Urinary bladder (tissue), 4 donors: ENCODE results near the gene HNRNPR. TPM values are rescaled to one million over a fixed set of nuclear protein-coding genes. Genes with fewer than 3 reads are reported as not detected.
A peak's percentile ranks its signal among the peaks of the same experiment; 100 is the strongest.

ENCODE experiments used
- DNase-seq: peaks from one replicate; pipeline ENCODE4 v3.0.0-alpha.2; 2015; ENCODE audit errors: extremely low spot score
- H3K27ac ChIP-seq: one replicate; pipeline ENCODE4 v1.5.1; 2013; ENCODE audit warnings: low read depth, mild to moderate bottlenecking, moderate library complexity
- H3K36me3 ChIP-seq: one replicate; pipeline ENCODE4 v1.6.1; 2013; ENCODE audit warnings: mild to moderate bottlenecking, moderate library complexity; ENCODE audit not compliant: insufficient read depth
- H3K4me1 ChIP-seq: one replicate; pipeline ENCODE4 v1.6.1; 2013; ENCODE audit warnings: mild to moderate bottlenecking, moderate library complexity; ENCODE audit not compliant: insufficient read depth
- H3K4me3 ChIP-seq: one replicate; pipeline ENCODE4 v1.5.1; 2013; ENCODE audit warnings: low read depth, low read length
- WGBS: extraction: QIAGEN DNeasy Blood & Tissue Kit; methylation state at CpG from one replicate; pipeline ENCODE4 v1.1.7; 2013; 5-methylcytosine and 5-hydroxymethylcytosine counted together
- polyA plus RNA-seq: library from polyadenylated mRNA; stranded (reverse); fragments of 200-250 nt; gene quantifications from one replicate; pipeline ENCODE4 v1.2.3, GENCODE V29; 2013
- total RNA-seq: library from RNA; depleted of rRNA; stranded (reverse); fragments of >200 nt; gene quantifications from one replicate; pipeline ENCODE4 v1.2.3, GENCODE V29; 2014
- donor health status: healthy with polysubstance abuse.
- donor health status: healthy.

HNRNPR gene
- total and polyA plus RNA-seq, 2 donors, result 88.5 to 181 TPM

DNA sequence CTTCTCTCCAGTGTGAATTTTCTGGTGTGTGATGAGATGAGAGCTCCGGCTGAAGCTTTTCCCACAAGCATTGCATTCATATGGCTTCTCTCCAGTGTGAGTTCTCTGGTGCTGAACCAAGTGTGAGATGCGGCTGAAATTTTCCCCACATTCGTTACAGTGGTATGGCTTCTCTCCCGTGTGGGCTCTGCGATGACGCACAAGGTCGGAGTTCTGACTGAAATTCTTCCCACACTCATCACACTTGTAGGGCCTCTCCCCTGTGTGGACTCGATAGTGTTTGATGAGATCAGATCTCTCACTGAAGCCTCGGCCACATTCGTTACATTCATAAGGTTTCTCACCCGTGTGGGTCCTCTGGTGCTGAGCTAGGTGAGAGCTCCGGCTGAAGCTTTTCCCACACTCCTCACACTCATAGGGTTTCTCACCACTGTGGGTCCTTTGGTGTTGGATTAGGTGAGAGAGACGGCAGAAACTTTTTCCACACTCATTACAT, 18.2 kb upstream of the HNRNPR start:
- H3K36me3 ChIP-seq, result peaks cover 6% of the 10 kb centered on the region
- 98% methylated on average over 13 of the region's 13 CpGs for WGBS
- no peaks in the 10 kb centered on the region for H3K4me1 ChIP-seq
- H3K4me3 ChIP-seq, result no peak overlapping the region
- no peak overlapping the region for H3K27ac ChIP-seq
- no peak for DNase-seq

DNA sequence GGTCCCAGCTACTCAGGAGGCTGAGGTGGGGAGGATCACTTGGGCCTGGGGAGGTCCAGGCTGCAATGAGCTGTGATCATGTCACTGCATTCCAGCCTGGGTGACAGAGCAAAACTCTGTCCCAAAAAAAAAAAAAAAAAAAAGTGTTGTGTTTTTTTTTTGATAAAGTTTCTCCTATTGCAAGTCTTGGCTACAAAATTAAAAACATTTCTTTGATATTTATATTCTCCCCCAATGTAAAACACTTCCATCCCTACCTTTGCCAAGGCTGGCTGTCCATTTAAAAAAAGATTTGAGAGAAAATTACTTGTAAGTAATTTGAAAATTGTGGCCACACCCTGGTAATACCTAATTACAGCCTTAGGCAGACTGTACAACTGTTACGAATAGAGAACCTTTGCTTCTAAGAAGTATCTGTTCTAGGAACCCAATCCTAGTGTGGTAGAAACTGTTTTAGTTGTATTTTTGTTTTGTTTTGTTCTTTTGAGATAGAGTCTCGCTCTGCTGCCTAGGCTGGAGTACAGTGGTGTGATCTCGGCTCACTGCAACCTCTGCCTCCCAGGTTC, 14.3 kb upstream of the HNRNPR start:
- no peak overlapping the region for H3K27ac ChIP-seq
- no peaks in the 10 kb centered on the region for H3K4me1 ChIP-seq
- DNase-seq, result no peak
- H3K4me3 ChIP-seq, result no peak overlapping the region
- over 99% methylated on average over 3 of the region's 3 CpGs for WGBS
- H3K36me3 ChIP-seq, result peaks cover 6% of the 10 kb centered on the region

DNA sequence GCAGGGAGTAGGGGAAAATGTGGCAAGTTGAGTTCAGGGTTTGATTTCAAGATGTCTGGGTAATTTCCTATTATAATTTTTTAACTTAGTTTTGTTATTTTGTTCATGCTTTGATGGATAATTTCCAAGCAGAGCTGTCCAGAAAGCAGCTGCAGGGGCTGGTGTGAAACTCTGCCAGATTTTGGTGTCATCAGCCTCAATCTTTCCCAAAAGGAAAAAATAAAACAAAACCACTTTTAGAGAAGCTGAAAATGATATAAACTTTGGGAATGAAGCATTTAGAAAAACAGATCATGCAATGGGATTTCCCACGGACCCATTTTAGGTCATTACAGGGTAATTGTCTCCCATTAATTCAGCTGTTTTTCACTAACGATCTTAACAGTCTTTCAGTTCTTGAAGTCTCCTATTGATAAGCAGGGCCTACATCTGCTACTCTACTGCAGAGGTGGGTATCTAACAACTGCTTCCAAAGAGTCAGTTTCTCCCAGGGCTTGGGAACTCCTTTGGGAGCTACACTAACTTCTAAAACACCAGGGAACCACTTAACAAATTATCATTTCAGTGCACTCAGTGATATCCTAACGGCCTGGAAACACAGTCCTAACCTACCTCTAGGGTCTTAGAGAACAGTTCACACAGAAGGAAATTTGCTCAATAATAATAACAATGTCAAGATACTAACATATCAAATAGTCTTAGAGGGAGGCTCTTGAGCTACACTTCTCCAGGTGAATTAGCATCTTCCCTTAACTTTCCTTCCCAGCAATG, 13.2 kb upstream of the HNRNPR start:
- no peak for DNase-seq
- no peak overlapping the region for H3K27ac ChIP-seq
- no peaks in the 10 kb centered on the region for H3K4me1 ChIP-seq
- 28% methylated on average over 3 of the region's 3 CpGs for WGBS
- H3K4me3 ChIP-seq, result no peak overlapping the region
- peaks cover 6% of the 10 kb centered on the region for H3K36me3 ChIP-seq

DNA sequence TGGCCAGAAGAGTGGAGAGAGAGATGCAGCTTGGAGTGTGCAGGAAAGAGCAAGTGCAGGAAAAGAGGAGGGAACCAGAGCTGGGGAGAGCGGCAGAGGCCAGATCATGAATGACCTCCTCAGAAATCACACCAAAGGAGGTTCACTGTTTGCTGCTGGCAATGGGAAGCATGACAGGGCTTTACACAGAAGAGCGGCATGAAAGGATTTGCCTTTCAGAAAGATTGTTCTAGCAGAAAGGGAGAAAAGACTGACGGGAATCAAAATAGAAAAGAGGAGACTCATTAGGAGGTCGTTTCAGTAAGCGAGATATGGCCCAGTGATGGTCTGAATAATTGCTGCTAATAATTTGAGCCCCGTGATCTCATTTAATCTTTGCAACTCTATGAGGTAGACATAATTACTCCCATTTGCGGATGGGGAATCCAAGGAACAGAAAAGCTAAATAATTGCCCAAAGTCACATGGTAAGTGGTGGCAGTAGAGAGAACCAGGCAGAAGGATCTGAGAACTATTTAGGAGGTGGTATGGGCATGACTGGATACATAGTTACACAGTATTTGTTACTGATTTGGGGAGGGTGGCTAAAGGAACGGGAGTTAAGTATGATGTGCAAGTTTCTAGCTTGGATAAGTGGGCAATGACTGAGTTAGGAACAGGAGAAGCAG, 12.5 kb upstream of the HNRNPR start:
- H3K27ac ChIP-seq, result no peak overlapping the region
- no peak for DNase-seq
- WGBS, result 82% methylated on average over 8 of the region's 8 CpGs
- H3K36me3 ChIP-seq, result peaks cover 2% of the 10 kb centered on the region
- H3K4me1 ChIP-seq, result no peaks in the 10 kb centered on the region
- H3K4me3 ChIP-seq, result no peak overlapping the region

DNA sequence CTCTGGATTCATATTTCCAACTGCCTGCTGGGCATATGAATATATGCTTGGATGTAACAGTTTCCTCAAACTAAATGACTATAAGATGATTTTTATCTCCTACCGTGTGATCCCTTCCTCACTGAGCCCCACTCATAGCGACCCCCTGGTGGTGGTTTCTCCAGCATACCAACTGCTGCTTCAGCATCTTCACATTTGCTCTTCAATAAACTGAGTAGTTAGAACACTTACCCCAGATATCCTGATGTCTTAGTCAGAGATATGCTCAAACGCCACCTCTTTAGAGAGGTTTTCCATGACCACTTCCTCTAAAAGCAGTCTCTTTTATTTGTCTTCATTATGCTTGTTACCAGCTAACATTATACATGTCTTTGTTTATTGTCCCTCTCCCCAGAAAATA, 10.2 kb upstream of the HNRNPR start:
- no peak for DNase-seq
- Histone ChIP-seq H3K4me1 (no peaks in the 10 kb centered on the region), H3K36me3 (no peaks in the 10 kb centered on the region), H3K4me3 (no peak overlapping the region), H3K27ac (no peak overlapping the region)
- 52% methylated on average over 3 of the region's 3 CpGs for WGBS

DNA sequence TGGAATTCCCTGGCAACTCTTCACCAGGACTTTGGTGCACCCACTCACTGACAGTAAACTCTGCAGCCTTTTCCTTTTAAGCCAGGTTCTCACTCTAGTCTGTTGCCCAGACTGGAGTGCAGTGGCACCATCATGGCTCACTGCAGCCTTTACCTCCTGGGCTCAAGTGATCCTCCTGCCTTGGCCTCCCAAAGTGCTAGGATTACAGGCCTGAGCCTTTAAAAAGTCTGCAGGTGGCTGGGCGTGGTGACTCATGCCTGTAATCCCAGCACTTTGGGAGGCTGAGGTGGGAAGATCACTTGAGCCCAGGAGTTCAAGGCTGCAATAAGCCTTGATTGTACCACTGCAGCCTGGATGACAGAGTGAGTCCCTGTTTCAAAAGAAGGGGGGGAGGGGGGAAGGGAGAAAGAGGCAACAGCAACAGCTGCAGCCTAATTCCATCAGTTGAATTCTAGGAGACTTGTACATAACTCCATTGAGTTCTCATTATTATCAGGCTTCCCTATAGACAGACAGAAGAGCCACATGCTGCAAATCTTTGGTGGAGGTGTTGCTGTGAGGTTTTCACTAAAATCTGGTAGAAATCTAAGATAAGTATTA, 8.1 kb upstream of the HNRNPR start:
- H3K4me1 ChIP-seq, result no peaks in the 10 kb centered on the region
- no peak overlapping the region for H3K27ac ChIP-seq
- 89% methylated on average over 1 of the region's 1 CpG for WGBS
- H3K36me3 ChIP-seq, result no peaks in the 10 kb centered on the region
- no peak for DNase-seq
- no peak overlapping the region for H3K4me3 ChIP-seq

DNA sequence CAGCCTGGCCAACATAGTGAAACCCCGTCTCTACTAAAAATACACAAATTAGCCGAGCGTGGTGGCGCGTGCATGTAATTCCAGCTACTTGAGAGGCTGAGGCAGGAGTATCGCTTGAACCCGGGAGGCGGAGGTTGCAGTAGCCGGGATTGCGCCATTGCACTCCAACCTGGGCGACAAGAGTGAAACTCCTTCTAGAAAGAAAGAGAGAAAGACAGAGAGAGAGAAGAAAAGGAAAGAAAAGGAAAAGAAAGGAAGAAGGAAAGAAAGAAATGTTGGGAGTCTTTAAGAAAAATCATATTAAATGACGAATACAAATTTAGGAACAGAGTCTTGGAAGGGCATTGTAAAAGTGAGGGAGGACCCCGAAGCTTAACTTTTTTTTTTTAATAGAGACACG, 1.8 kb upstream of the HNRNPR start:
- WGBS, result 97% methylated on average over 14 of the region's 14 CpGs

DNA sequence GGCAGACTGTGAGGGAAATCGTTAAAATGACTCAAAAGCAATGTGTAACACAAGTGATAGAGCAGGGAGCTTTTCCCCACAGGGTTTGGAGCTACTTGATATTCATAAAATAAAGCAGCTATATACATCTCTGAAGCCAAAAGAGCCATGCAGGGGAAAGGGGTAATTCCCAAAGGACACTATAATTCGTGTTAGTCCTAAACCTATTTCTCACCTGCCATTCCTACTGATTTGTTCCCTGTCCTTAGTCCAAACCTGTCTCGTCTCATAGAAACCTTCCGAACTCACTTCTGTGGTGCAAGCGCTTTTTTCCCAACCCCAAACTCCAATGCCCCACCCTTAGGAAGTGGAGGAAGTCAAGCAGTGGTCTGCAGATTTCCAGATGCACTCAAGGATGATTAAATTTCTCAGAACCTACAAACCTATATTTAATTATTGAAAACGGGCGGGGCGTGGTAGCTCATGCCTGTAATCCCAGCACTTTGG, 946 bp upstream of the HNRNPR start:
- 17% methylated on average over 8 of the region's 8 CpGs for WGBS

More for the DNA sequence above, 1.8 kb upstream of the HNRNPR start:
- H3K36me3 ChIP-seq, result no peaks in the 10 kb centered on the region
- H3K27ac ChIP-seq, result no peak overlapping the region
- no peak for DNase-seq
- no peak overlapping the region for H3K4me3 ChIP-seq
- peaks cover 3% of the 10 kb centered on the region for H3K4me1 ChIP-seq

DNA sequence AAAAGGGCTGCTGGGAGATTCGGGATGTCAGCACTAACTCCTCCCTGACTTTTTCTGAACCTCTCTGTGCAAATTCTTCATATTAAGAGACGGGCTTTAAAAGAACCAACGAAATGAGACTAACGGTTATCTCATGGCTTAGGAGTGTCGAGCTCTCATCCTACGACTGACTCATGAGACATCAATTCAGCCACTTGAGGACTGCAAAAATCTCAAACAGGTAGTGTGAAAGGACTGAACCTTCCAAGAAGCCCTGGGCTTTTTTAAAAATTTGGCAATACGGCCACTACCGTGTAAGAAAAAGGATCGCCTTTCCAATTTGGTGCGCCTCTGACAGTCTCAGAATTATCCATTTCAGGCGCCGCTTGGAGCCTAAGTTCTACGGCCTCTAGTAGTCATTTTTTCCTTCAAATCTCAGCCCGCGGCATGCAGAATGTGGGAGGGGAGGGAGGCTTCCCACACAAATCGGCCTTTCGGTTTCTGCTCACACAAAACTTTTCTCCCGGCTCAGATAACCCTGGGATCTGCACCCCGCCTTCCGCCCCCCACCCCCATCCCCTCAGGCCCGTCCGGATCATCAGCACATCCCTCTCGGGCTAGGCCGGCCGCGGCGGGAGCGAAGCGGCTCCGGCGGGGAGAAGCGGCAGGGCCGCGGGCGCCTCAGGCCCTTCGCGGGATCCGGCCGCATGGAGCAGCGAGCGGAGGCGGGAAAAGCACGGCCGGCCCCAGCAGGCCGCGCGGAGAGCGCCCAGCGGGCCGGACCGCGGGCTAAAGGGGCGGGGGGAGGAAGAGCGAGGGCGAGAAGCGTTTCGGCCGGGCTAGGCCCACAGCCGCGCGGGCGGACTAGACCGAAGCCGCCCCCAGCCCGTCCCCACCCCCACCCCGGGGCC, 618 bp downstream of the HNRNPR start:
- Histone ChIP-seq H3K4me1 (peaks cover 3% of the 10 kb centered on the region), H3K4me3 (peak overlapping the region; percentile 97), H3K36me3 (no peaks in the 10 kb centered on the region), H3K27ac (peak overlapping the region; percentile 97)
- WGBS, result under 1% methylated on average over 66 of the region's 66 CpGs
- peak; percentile 46 for DNase-seq

More for the DNA sequence above, 946 bp upstream of the HNRNPR start:
- H3K36me3 ChIP-seq, result no peaks in the 10 kb centered on the region
- H3K4me1 ChIP-seq, result peaks cover 3% of the 10 kb centered on the region
- no peak for DNase-seq
- peak overlapping the region; percentile 66 for H3K27ac ChIP-seq
- H3K4me3 ChIP-seq, result peak overlapping the region; percentile 43

DNA sequence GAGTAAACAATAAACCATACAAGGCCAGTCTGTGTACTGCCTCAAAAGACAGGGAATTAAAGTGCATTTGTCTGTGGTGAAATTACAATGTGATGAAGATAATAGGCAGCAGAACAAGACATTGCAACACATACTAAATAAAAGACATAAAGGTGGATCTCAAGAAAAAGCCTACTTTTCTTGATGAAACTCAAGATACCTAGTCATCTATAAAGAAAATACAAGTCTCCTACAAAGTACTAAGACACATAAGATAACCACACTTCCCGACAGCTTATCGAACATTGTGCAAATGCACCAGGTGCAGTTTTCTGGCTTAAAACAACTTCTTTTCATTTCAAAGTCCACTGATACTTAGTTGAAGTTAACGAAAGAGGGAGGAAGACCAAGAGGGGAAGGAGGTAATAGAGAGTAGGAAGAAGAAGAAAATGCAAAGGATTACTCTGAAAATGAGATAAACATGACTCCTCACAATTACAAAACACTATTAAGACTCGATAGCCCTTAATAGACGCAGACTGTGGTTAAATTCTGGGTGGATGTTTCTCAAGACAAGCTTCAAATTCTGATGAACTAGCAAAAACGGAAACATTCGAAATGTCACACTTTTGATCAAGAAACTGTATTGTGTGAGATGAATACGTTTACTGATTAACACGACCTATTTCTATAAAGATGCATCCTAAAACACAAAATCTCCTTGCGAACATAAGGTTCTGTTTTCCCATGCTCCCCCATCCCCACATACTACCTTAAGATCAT, 2.0 kb downstream of the HNRNPR start:
- Histone ChIP-seq H3K4me1 (peaks cover 3% of the 10 kb centered on the region), H3K27ac (no peak overlapping the region)

DNA sequence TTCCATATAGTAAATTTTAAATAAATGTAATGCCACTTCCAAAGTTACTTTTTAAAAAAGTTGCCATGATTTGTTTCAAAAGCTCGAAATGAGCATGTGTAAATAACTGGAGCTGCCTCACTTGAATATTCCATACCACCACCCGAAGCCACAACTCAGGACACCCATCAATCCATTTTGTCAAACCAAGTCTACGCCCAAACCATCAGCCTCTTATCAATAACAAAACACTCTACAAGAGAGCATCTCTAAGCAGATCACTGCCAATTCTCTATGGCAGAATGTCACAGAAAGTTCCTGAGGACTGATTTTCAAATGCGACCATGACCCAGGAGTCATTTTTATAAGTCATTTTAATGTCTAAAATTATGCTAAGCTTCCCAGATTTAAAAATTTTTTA, 4.5 kb downstream of the HNRNPR start:
- H3K27ac ChIP-seq, result no peak overlapping the region
- 68% methylated on average over 4 of the region's 4 CpGs for WGBS
- peaks cover 3% of the 10 kb centered on the region for H3K4me1 ChIP-seq
- no peak for DNase-seq
- no peak overlapping the region for H3K4me3 ChIP-seq
- peaks cover 4% of the 10 kb centered on the region for H3K36me3 ChIP-seq

More for the DNA sequence above, 2.0 kb downstream of the HNRNPR start:
- Histone ChIP-seq H3K4me3 (peak overlapping the region; percentile 22), H3K36me3 (peaks cover 1% of the 10 kb centered on the region)
- WGBS, result 8% methylated on average over 10 of the region's 10 CpGs
- DNase-seq, result no peak

DNA sequence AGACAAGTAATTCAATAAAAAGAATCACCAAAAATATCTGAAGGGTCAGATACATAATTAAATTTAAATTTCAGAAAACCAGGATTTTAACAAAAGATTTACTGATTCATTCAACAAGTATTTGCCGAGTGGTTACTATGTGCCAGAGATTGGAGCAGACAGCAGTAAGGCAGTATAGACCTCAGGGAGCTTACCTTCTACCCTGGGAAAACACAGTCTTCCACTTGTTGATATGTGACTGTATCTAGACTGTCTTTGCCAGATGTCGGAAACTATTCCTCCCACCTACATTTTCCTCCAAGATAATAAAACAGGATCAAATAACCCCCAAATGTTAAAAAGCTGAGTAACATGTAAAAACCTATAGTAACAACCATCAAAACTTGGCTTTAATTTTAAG, 6.2 kb downstream of the HNRNPR start:
- Histone ChIP-seq H3K4me3 (no peak overlapping the region), H3K27ac (no peak overlapping the region), H3K4me1 (peaks cover 3% of the 10 kb centered on the region), H3K36me3 (peaks cover 7% of the 10 kb centered on the region)
- no peak for DNase-seq
- 75% methylated on average over 2 of the region's 2 CpGs for WGBS
